Measurements from ENCODE around the gene GPR156. TPM values are rescaled to one million over a fixed set of nuclear protein-coding genes. Genes with fewer than 3 reads are reported as not detected.

The GPR156 gene
- total and polyA plus RNA-seq, 2 donors (not counting 3 experiments of a cell fraction or from before 2014, with no cell fraction given): 0.14 to 0.27 TPM

DNA sequence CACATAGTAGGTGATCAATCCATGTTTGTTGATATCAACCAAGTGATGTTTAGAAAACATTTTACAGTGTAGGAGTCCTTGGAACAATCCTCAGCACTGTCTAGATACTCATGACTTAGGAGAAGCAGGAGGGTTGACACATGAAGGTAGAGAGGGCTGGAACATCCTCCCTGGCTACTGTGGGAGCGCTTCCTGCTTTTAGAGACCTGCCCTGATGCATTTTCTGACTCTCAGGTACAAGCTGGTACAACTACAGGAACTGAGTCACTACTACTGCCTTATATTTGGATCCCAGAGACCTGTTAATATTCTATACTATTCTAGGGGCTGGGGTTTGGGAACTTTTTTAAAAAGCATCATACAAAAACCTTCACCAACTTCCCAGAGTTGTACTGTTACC lies 20.1 kb downstream of the GPR156 start:
- FAIRE-seq (no peak), DNase-seq (ENCODE audit: low read depth, low spot score) (no peak)
- TF ChIP-seq POLR2A (IDR thresholded peaks at IDR 0.05; ENCODE audit: low read depth, low read length): no peak
- no peak for TF ChIP-seq CTCF (IDR thresholded peaks at IDR 0.05; ENCODE audit: extremely low read depth in 1 of 2, insufficient read depth in 1 of 2, low read depth in 1 of 2, low read length in 2 of 2)
- no peak for TF ChIP-seq POLR2AphosphoS5 (IDR thresholded peaks at IDR 0.05; ENCODE audit: insufficient read depth, low read depth, low read length)
- no peak for TF ChIP-seq FOS (IDR thresholded peaks at IDR 0.05; ENCODE audit: borderline replicate concordance, insufficient read depth, low read length)
- no peak for TF ChIP-seq MYC (IDR thresholded peaks at IDR 0.05; ENCODE audit: low read depth, low read length)
- no peak for TF ChIP-seq MAX (IDR thresholded peaks at IDR 0.05; ENCODE audit: insufficient read depth, insufficient read length)
- no peak for TF ChIP-seq GATA2 (IDR thresholded peaks at IDR 0.05; ENCODE audit: insufficient read depth, insufficient read length, low read depth, low read length)
- no peak for TF ChIP-seq EZH2 (IDR thresholded peaks at IDR 0.05; ENCODE audit: borderline replicate concordance, low read depth, low read length, severe bottlenecking)
- Histone ChIP-seq H3K9me1 (replicated peaks; ENCODE audit: control insufficient read depth, extremely low read depth, insufficient read depth, low read length) (no peaks in the 10 kb centered on the region), H3K4me1 (ENCODE audit: control insufficient read depth, extremely low read depth, insufficient read depth, low read length) (no peaks in the 10 kb centered on the region), H3K27ac (ENCODE audit: insufficient read depth, low read depth, low read length) (no peak overlapping the region), H3K27me3 (ENCODE audit: control insufficient read depth in 2 of 2, insufficient read depth in 2 of 2, low read length in 2 of 2) (peaks cover 4 to 8% of the 10 kb centered on the region in 2 experiments), H3K9me3 (replicated peaks; ENCODE audit: control insufficient read depth, insufficient read depth, low read length) (no peaks in the 10 kb centered on the region), H3K4me3 (replicated peaks in 1 of 3; ENCODE audit: insufficient read depth in 1 of 3, low read depth in 1 of 3, low read length in 3 of 3) (no peak overlapping the region), H3K9ac (replicated peaks; ENCODE audit: extremely low read depth, insufficient read depth, low read length) (no peak overlapping the region), H2AFZ (ENCODE audit: low read depth, low read length) (no peak overlapping the region), H3K4me2 (ENCODE audit: insufficient read depth, low read length) (no peak overlapping the region), H3K36me3 (ENCODE audit: control insufficient read depth in 2 of 2, extremely low read depth in 1 of 2, insufficient read depth in 2 of 2, low read length in 2 of 2) (no peaks in the 10 kb centered on the region), H4K20me1 (replicated peaks; ENCODE audit: control insufficient read depth, extremely low read depth, insufficient read depth, low read length) (no peaks in the 10 kb centered on the region), H3K79me2 (ENCODE audit: control insufficient read depth, insufficient read depth, low read length) (no peaks in the 10 kb centered on the region)
- CTCF ChIA-PET: no interaction called here
- POLR2A ChIA-PET: no interaction called here
- intact Hi-C loops (cut with micrococcal nuclease) (no loop called here), dilution Hi-C loops (cut with MboI; ENCODE audit: extremely low pct_ligation_motif_present, low sequenced_read_pairs) (no loop called here)
- no TSS peak for BruUV-seq (replicated peaks)

Measured in endothelial cell of umbilical vein (primary cell).